ENCODE data around the gene ALMS1.

GRCh38 chr2:73516033-73516432 is 130.4 kb downstream of the ALMS1 start:
- no peak for TF ChIP-seq POLR2A (IDR thresholded peaks at IDR 0.05)
- TF ChIP-seq, protein P1, sequence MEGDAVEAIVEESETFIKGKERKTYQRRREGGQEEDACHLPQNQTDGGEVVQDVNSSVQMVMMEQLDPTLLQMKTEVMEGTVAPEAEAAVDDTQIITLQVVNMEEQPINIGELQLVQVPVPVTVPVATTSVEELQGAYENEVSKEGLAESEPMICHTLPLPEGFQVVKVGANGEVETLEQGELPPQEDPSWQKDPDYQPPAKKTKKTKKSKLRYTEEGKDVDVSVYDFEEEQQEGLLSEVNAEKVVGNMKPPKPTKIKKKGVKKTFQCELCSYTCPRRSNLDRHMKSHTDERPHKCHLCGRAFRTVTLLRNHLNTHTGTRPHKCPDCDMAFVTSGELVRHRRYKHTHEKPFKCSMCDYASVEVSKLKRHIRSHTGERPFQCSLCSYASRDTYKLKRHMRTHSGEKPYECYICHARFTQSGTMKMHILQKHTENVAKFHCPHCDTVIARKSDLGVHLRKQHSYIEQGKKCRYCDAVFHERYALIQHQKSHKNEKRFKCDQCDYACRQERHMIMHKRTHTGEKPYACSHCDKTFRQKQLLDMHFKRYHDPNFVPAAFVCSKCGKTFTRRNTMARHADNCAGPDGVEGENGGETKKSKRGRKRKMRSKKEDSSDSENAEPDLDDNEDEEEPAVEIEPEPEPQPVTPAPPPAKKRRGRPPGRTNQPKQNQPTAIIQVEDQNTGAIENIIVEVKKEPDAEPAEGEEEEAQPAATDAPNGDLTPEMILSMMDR (IDR thresholded peaks at IDR 0.05): no peak
